A549 (cell line): ENCODE results near the gene LRFN4.

Experiments
- CTCF ChIP-seq: fragments of >200 bp; sonication (Bioruptor Twin); formaldehyde crosslinking; IDR thresholded peaks from 3 replicates; pipeline ENCODE4 v1.5.1; 2016
- EP300 ChIP-seq, 2 experiments: fragments of >200 bp; sonication (Bioruptor Twin); formaldehyde crosslinking; IDR thresholded peaks; 2 replicates in 1 of 2; 3 replicates in 1 of 2; pipeline ENCODE4 v1.6.1; 2016 to 2017
- HDAC2 ChIP-seq: fragments of 200-600 bp; sonication (generic); IDR thresholded peaks from 2 replicates; pipeline ENCODE4 v1.6.1; 2016
- HEYL ChIP-seq: fragments of 250-450 bp; sonication (Bioruptor Pico); IDR thresholded peaks from 2 replicates; pipeline ENCODE4 v1.8.0; 2021; ENCODE audit warnings: mild to moderate bottlenecking, moderate library complexity
- JUN ChIP-seq, 2 experiments: fragments of >200 bp; sonication (Bioruptor Twin); formaldehyde crosslinking; IDR thresholded peaks; 2 replicates in 1 of 2; 3 replicates in 1 of 2; pipeline ENCODE4 v1.6.1; 2016 to 2017
- MAX ChIP-seq: IDR thresholded peaks from 2 replicates; pipeline ENCODE4 v1.6.1; 2012
- POLR2A ChIP-seq: IDR thresholded peaks from 2 replicates; pipeline ENCODE4 v1.6.1; 2012; ENCODE audit warnings: mild to moderate bottlenecking, low read length
- REST ChIP-seq: fragments of 200-600 bp; sonication (generic); IDR thresholded peaks from 2 replicates; pipeline ENCODE4 v1.6.1; 2016; ENCODE audit warnings: antibody characterized with exemption, mild to moderate bottlenecking, moderate library complexity

- TF ChIP-seq CTCF (no peak), POLR2A (no peak), MAX (no peak), EP300 (IDR thresholded peaks at IDR 0.05) (no peak), HEYL (no peak), JUN (IDR thresholded peaks at IDR 0.05) (no peak), REST (no peak), HDAC2 (no peak)
Measured at GRCh38 chr11:66851239-66851596, 5.6 kb upstream of the LRFN4 start.
